Peyer's patch (tissue), 4 donors: ENCODE data around the gene ARHGAP31. TPM values are rescaled to one million over a fixed set of nuclear protein-coding genes. Genes with fewer than 3 reads are reported as not detected.
A peak's percentile ranks its signal among the peaks of the same experiment; 100 is the strongest.

Experiments used
- DNase-seq, 3 donors: peaks; one replicate each; pipeline ENCODE4 v3.0.0-alpha.2; 2017 to 2019
- H3K27ac ChIP-seq, 4 donors: fragments of 200-600 bp; sonication (generic); one replicate each; pipeline ENCODE4 v1.5.1; 2016 to 2019
- H3K27me3 ChIP-seq, 2 donors: fragments of 200-600 bp; sonication (generic); one replicate each; pipeline ENCODE4 v1.5.1; 2019
- H3K36me3 ChIP-seq, 3 donors: fragments of 200-600 bp; sonication (generic); one replicate each; pipeline ENCODE4 v1.5.1; 2016 to 2019
- H3K4me1 ChIP-seq, 4 donors: fragments of 200-600 bp; sonication (generic); one replicate each; pipeline ENCODE4 v1.5.1; 2016 to 2019
- H3K4me3 ChIP-seq, 4 donors: fragments of 200-600 bp; sonication (generic); 1 replicate in 3 of 4; 2 replicates in 1 of 4; pipeline ENCODE4 v1.5.1; 2016 to 2019; ENCODE audit warnings: mild to moderate bottlenecking in 1 of 4
- H3K9me3 ChIP-seq, 4 donors: fragments of 200-600 bp; sonication (generic); one replicate each; pipeline ENCODE4 v1.5.1; 2016 to 2019; ENCODE audit warnings: mild to moderate bottlenecking in 1 of 4
- CTCF ChIP-seq, 6 experiments: fragments of 450-650 bp in 4 of 6; fragments of 200-600 bp in 2 of 6; sonication (generic) in 1 of 6; IDR thresholded peaks; one replicate each; pipeline ENCODE4 v1.5.1; 2017 to 2019; ENCODE audit warnings: antibody characterized with exemption in 6 of 6, mild to moderate bottlenecking in 3 of 6, moderate library complexity in 1 of 6
- POLR2A ChIP-seq, 2 donors: fragments of 450-650 bp; IDR thresholded peaks; one replicate each; pipeline ENCODE4 v1.5.1; 2017; ENCODE audit warnings: antibody characterized with exemption in 2 of 2, mild to moderate bottlenecking in 2 of 2, moderate library complexity in 2 of 2
- total RNA-seq, 4 donors: library from RNA; depleted of rRNA; stranded (reverse); fragments of >200 nt; gene quantifications; one replicate each; pipeline ENCODE4 v1.1.0, GENCODE V29; 2016

Gene ARHGAP31
- total RNA-seq, 4 donors from 2014 or later, result 4.7 to 19.0 (median 10.1) TPM

GRCh38 chr3:119279584-119280243, 14.5 kb upstream of the ARHGAP31 start:
- H3K36me3 ChIP-seq, result no peaks in the 10 kb centered on the region
- no peak overlapping the region for H3K4me3 ChIP-seq
- no peaks in the 10 kb centered on the region for H3K4me1 ChIP-seq
- no peaks in the 10 kb centered on the region for H3K27me3 ChIP-seq
- peaks cover 0 to 10% (median 4%) of the 10 kb centered on the region in 4 donors for H3K9me3 ChIP-seq
- H3K27ac ChIP-seq, result peak overlapping the region in 2 of 4 donors; percentile 26 to 52
- DNase-seq, result no peak
- TF ChIP-seq POLR2A (IDR thresholded peaks at IDR 0.05) (no peak), CTCF (IDR thresholded peaks at IDR 0.05) (no peak)

GRCh38 chr3:119288669-119289403, 5.3 kb upstream of the ARHGAP31 start:
- H3K4me1 ChIP-seq, result peaks cover 0 to 10% (median 8%) of the 10 kb centered on the region in 4 donors
- H3K36me3 ChIP-seq, result no peaks in the 10 kb centered on the region
- no peak for TF ChIP-seq POLR2A (IDR thresholded peaks at IDR 0.05)
- no peak for TF ChIP-seq CTCF (IDR thresholded peaks at IDR 0.05)
- no peaks in the 10 kb centered on the region for H3K27me3 ChIP-seq
- DNase-seq, result no peak
- no peak overlapping the region for H3K27ac ChIP-seq
- no peaks in the 10 kb centered on the region for H3K9me3 ChIP-seq
- H3K4me3 ChIP-seq, result no peak overlapping the region

- H3K4me3 ChIP-seq, result no peak overlapping the region
- no peaks in the 10 kb centered on the region for H3K36me3 ChIP-seq
- no peak for DNase-seq
- H3K27me3 ChIP-seq, result no peaks in the 10 kb centered on the region
- no peaks in the 10 kb centered on the region for H3K9me3 ChIP-seq
- H3K27ac ChIP-seq, result no peak overlapping the region
- H3K4me1 ChIP-seq, result peaks cover 0 to 12% (median 8%) of the 10 kb centered on the region in 4 donors
- no peak for TF ChIP-seq POLR2A (IDR thresholded peaks at IDR 0.05)
- TF ChIP-seq CTCF (IDR thresholded peaks at IDR 0.05), result no peak
Observed at GRCh38 chr3:119289404-119289770, 4.8 kb upstream of the ARHGAP31 start.

GRCh38 chr3:119290613-119291012, 3.6 kb upstream of the ARHGAP31 start:
- TF ChIP-seq POLR2A (IDR thresholded peaks at IDR 0.05) (no peak), CTCF (IDR thresholded peaks at IDR 0.05) (no peak)
- no peaks in the 10 kb centered on the region for H3K27me3 ChIP-seq
- H3K27ac ChIP-seq, result no peak overlapping the region
- peaks cover 0 to 12% (median 8%) of the 10 kb centered on the region in 4 donors for H3K4me1 ChIP-seq
- DNase-seq, result no peak
- no peaks in the 10 kb centered on the region for H3K9me3 ChIP-seq
- no peak overlapping the region for H3K4me3 ChIP-seq
- no peaks in the 10 kb centered on the region for H3K36me3 ChIP-seq

GRCh38 chr3:119291062-119291700, 3.0 kb upstream of the ARHGAP31 start:
- H3K27me3 ChIP-seq, result no peaks in the 10 kb centered on the region
- H3K4me3 ChIP-seq, result no peak overlapping the region
- no peaks in the 10 kb centered on the region for H3K36me3 ChIP-seq
- no peak overlapping the region for H3K27ac ChIP-seq
- DNase-seq, result no peak
- no peaks in the 10 kb centered on the region for H3K9me3 ChIP-seq
- TF ChIP-seq POLR2A (IDR thresholded peaks at IDR 0.05), result no peak
- no peak for TF ChIP-seq CTCF (IDR thresholded peaks at IDR 0.05)
- H3K4me1 ChIP-seq, result peaks cover 0 to 12% (median 8%) of the 10 kb centered on the region in 4 donors
